ENCODE results near the gene ST7L. TPM values are rescaled to one million over a fixed set of nuclear protein-coding genes. Genes with fewer than 3 reads are reported as not detected.

Gene ST7L
- total and polyA plus RNA-seq, 2 donors (not counting 1 experiment from before 2014, with no cell fraction given): 14.6 to 18.0 TPM

- H3K79me2 ChIP-seq (ENCODE audit: control insufficient read depth, insufficient read depth, low read length): no peaks in the 10 kb centered on the region
- no peak for TF ChIP-seq EZH2 (IDR thresholded peaks at IDR 0.05; ENCODE audit: low read length, missing control alignments)
- TF ChIP-seq, protein P1, sequence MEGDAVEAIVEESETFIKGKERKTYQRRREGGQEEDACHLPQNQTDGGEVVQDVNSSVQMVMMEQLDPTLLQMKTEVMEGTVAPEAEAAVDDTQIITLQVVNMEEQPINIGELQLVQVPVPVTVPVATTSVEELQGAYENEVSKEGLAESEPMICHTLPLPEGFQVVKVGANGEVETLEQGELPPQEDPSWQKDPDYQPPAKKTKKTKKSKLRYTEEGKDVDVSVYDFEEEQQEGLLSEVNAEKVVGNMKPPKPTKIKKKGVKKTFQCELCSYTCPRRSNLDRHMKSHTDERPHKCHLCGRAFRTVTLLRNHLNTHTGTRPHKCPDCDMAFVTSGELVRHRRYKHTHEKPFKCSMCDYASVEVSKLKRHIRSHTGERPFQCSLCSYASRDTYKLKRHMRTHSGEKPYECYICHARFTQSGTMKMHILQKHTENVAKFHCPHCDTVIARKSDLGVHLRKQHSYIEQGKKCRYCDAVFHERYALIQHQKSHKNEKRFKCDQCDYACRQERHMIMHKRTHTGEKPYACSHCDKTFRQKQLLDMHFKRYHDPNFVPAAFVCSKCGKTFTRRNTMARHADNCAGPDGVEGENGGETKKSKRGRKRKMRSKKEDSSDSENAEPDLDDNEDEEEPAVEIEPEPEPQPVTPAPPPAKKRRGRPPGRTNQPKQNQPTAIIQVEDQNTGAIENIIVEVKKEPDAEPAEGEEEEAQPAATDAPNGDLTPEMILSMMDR (conservative IDR thresholded peaks at IDR 0.05 in 1 of 2, IDR thresholded peaks at IDR 0.05 in 1 of 2; ENCODE audit: low read depth in 1 of 2, low read length in 2 of 2): no peak
- DNase-seq (ENCODE audit: low read depth in 2 of 2): no peak
- H4K20me1 ChIP-seq (ENCODE audit: control insufficient read depth, extremely low read depth, insufficient read depth, low read length): no peaks in the 10 kb centered on the region
- no peaks in the 10 kb centered on the region for H3K9me3 ChIP-seq (ENCODE audit: control insufficient read depth, insufficient read depth, low read depth, low read length)
- H3K27me3 ChIP-seq (ENCODE audit: control insufficient read depth, insufficient read depth, low read length): no peaks in the 10 kb centered on the region
- H3K36me3 ChIP-seq (ENCODE audit: control insufficient read depth, insufficient read depth, low read length): peaks cover 2% of the 10 kb centered on the region
- no peak overlapping the region for H3K4me3 ChIP-seq (replicated peaks in 1 of 4; ENCODE audit: control extremely low read depth in 1 of 4, insufficient read depth in 1 of 4, low read depth in 3 of 4, low read length in 4 of 4)
- no peak overlapping the region for H3K9ac ChIP-seq (ENCODE audit: insufficient read depth, low read length)
- no peak overlapping the region for H2AFZ ChIP-seq (ENCODE audit: low read length)
- no peak overlapping the region for H3K4me2 ChIP-seq (ENCODE audit: extremely low read depth, insufficient read depth, low read length)
- H3K27ac ChIP-seq (ENCODE audit: insufficient read depth, low read length): no peak overlapping the region
- H3K4me1 ChIP-seq (ENCODE audit: control insufficient read depth, extremely low read depth, insufficient read depth, low read length): peaks cover 12% of the 10 kb centered on the region
These were observed 77.6 kb downstream of the ST7L start for GRCh38 chr1:112541299-112541698.

DNA sequence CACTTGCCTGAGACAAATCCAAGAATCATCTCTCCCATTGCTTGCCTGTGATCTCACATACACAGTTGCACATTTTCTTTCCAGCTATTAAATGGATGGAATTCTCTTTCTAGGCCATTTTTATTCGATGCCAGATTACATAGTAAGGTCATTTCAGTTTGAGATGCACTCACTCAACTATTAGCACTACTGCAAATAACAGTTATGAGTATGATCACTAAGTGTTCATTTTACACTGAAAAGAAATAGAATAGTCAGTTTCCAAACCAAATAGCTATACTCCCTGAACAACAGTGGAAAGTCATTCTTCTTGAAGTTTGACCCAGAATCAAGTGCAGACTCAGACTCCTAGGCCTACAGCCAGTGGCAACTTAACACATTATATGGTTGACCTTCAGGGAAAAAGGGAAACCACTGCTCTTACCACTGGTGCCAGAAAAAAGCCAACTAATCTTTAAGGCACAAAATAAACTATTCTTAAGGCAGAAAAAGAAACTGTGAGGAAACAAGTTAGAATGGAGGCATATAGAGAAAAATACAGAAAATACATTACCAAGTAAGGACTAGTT, 78.6 kb downstream of the ST7L start:
- Histone ChIP-seq H3K36me3 (ENCODE audit: control insufficient read depth, insufficient read depth, low read length) (peaks cover 2% of the 10 kb centered on the region), H3K79me2 (ENCODE audit: control insufficient read depth, insufficient read depth, low read length) (no peaks in the 10 kb centered on the region), H3K4me3 (replicated peaks in 1 of 4; ENCODE audit: control extremely low read depth in 1 of 4, insufficient read depth in 1 of 4, low read depth in 3 of 4, low read length in 4 of 4) (no peak overlapping the region), H3K9me3 (ENCODE audit: control insufficient read depth, insufficient read depth, low read depth, low read length) (no peaks in the 10 kb centered on the region), H3K9ac (ENCODE audit: insufficient read depth, low read length) (no peak overlapping the region), H3K4me1 (ENCODE audit: control insufficient read depth, extremely low read depth, insufficient read depth, low read length) (peaks cover 9% of the 10 kb centered on the region), H4K20me1 (ENCODE audit: control insufficient read depth, extremely low read depth, insufficient read depth, low read length) (no peaks in the 10 kb centered on the region), H3K27me3 (ENCODE audit: control insufficient read depth, insufficient read depth, low read length) (no peaks in the 10 kb centered on the region), H3K4me2 (ENCODE audit: extremely low read depth, insufficient read depth, low read length) (no peak overlapping the region), H3K27ac (ENCODE audit: insufficient read depth, low read length) (no peak overlapping the region), H2AFZ (ENCODE audit: low read length) (no peak overlapping the region)
- TF ChIP-seq, protein P1 (conservative IDR thresholded peaks at IDR 0.05 in 1 of 2, IDR thresholded peaks at IDR 0.05 in 1 of 2; ENCODE audit: low read depth in 1 of 2, low read length in 2 of 2): no peak
- TF ChIP-seq EZH2 (IDR thresholded peaks at IDR 0.05; ENCODE audit: low read length, missing control alignments): no peak
- DNase-seq (ENCODE audit: low read depth in 2 of 2): peak; percentile 81 to 84

DNA sequence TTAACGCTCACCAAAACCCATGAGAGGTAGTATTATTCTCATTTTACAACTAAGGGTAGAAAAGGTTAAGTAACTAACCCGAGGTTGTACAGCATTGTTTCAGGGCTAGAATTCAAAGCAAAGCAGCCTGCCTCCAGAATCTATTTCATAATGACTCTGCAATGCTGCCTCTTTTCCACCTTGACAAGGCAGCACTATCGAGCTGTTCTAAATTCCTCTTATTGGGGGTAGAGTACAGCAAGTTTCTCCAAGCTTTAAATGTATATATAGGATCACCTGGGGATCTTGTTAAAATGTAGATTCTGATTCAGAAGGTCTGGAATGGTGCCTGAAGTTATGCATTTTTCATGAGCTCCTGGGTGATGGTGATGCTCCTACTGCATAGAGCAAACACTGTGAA, 80.1 kb downstream of the ST7L start:
- H3K4me1 ChIP-seq (ENCODE audit: control insufficient read depth, extremely low read depth, insufficient read depth, low read length): peaks cover 2% of the 10 kb centered on the region
- H2AFZ ChIP-seq (ENCODE audit: low read length): no peak overlapping the region
- H3K9me3 ChIP-seq (ENCODE audit: control insufficient read depth, insufficient read depth, low read depth, low read length): no peaks in the 10 kb centered on the region
- no peaks in the 10 kb centered on the region for H3K79me2 ChIP-seq (ENCODE audit: control insufficient read depth, insufficient read depth, low read length)
- H4K20me1 ChIP-seq (ENCODE audit: control insufficient read depth, extremely low read depth, insufficient read depth, low read length): no peaks in the 10 kb centered on the region
- H3K36me3 ChIP-seq (ENCODE audit: control insufficient read depth, insufficient read depth, low read length): peaks cover 3% of the 10 kb centered on the region
- H3K9ac ChIP-seq (ENCODE audit: insufficient read depth, low read length): no peak overlapping the region
- H3K4me3 ChIP-seq (replicated peaks in 1 of 4; ENCODE audit: control extremely low read depth in 1 of 4, insufficient read depth in 1 of 4, low read depth in 3 of 4, low read length in 4 of 4): no peak overlapping the region
- no peak overlapping the region for H3K4me2 ChIP-seq (ENCODE audit: extremely low read depth, insufficient read depth, low read length)
- H3K27me3 ChIP-seq (ENCODE audit: control insufficient read depth, insufficient read depth, low read length): no peaks in the 10 kb centered on the region
- H3K27ac ChIP-seq (ENCODE audit: insufficient read depth, low read length): no peak overlapping the region
- DNase-seq (ENCODE audit: low read depth in 2 of 2): no peak
- TF ChIP-seq EZH2 (IDR thresholded peaks at IDR 0.05; ENCODE audit: low read length, missing control alignments): no peak
- TF ChIP-seq, protein P1 (conservative IDR thresholded peaks at IDR 0.05 in 1 of 2, IDR thresholded peaks at IDR 0.05 in 1 of 2; ENCODE audit: low read depth in 1 of 2, low read length in 2 of 2): no peak

Measured in fibroblast of lung (primary cell).